ENCODE results near the gene NBEA.

The NBEA gene

GRCh38 chr13:35285677-35286076 lies 343.6 kb downstream of the NBEA start:
- no peak for DNase-seq (ENCODE audit: low spot score)

GRCh38 chr13:35292329-35292728 lies 350.3 kb downstream of the NBEA start:
- DNase-seq (ENCODE audit: low spot score) = no peak

GRCh38 chr13:35293579-35294226 lies 351.6 kb downstream of the NBEA start:
- DNase-seq (ENCODE audit: low spot score) = no peak

- no peak for DNase-seq (ENCODE audit: low spot score)
These were observed 367.6 kb downstream of the NBEA start for GRCh38 chr13:35309706-35310105.

GRCh38 chr13:35332134-35332533 lies 390.1 kb downstream of the NBEA start:
- no peak for DNase-seq (ENCODE audit: low spot score)

- DNase-seq (ENCODE audit: low spot score) = no peak
These were observed 391.1 kb downstream of the NBEA start for GRCh38 chr13:35333157-35333556.

- DNase-seq (ENCODE audit: low spot score) = no peak
These were observed 400.4 kb downstream of the NBEA start for GRCh38 chr13:35342440-35342839.

GRCh38 chr13:35343417-35343816 lies 401.3 kb downstream of the NBEA start:
- DNase-seq (ENCODE audit: low spot score) = no peak

GRCh38 chr13:35345992-35346391 lies 403.9 kb downstream of the NBEA start:
- DNase-seq (ENCODE audit: low spot score) = no peak

- DNase-seq (ENCODE audit: low spot score) = no peak
These were observed 404.4 kb downstream of the NBEA start for GRCh38 chr13:35346494-35346893.

- DNase-seq (ENCODE audit: low spot score) = no peak
These were observed 405.7 kb downstream of the NBEA start for GRCh38 chr13:35347679-35348205.

GRCh38 chr13:35349052-35349451 lies 407.0 kb downstream of the NBEA start:
- DNase-seq (ENCODE audit: low spot score) = no peak

GRCh38 chr13:35349673-35350278 lies 407.7 kb downstream of the NBEA start:
- no peak for DNase-seq (ENCODE audit: low spot score)

- no peak for DNase-seq (ENCODE audit: low spot score)
These were observed 412.2 kb downstream of the NBEA start for GRCh38 chr13:35354285-35354684.

- no peak for DNase-seq (ENCODE audit: low spot score)
These were observed 412.8 kb downstream of the NBEA start for GRCh38 chr13:35354882-35355281.

GRCh38 chr13:35356572-35356971 lies 414.5 kb downstream of the NBEA start:
- DNase-seq (ENCODE audit: low spot score) = no peak

- no peak for DNase-seq (ENCODE audit: low spot score)
These were observed 423.8 kb downstream of the NBEA start for GRCh38 chr13:35365883-35366282.

- no peak for DNase-seq (ENCODE audit: low spot score)
These were observed 425.5 kb downstream of the NBEA start for GRCh38 chr13:35367586-35367985.

- no peak for DNase-seq (ENCODE audit: low spot score)
These were observed 436.9 kb downstream of the NBEA start for GRCh38 chr13:35378939-35379338.

GRCh38 chr13:35379663-35380062 lies 437.6 kb downstream of the NBEA start:
- DNase-seq (ENCODE audit: low spot score) = no peak

- DNase-seq (ENCODE audit: low spot score) = no peak
These were observed 445.7 kb downstream of the NBEA start for GRCh38 chr13:35387682-35388250.

- DNase-seq (ENCODE audit: low spot score) = no peak
These were observed 446.6 kb downstream of the NBEA start for GRCh38 chr13:35388441-35389355.
